ENCODE measurements around the gene SEMA3A. TPM values are rescaled to one million over a fixed set of nuclear protein-coding genes. Genes with fewer than 3 reads are reported as not detected.
A peak's percentile ranks its signal among the peaks of the same experiment; 100 is the strongest.

SEMA3A gene
- total RNA-seq, 1 experiment from 2014 or later, result 14.2 TPM

DNA sequence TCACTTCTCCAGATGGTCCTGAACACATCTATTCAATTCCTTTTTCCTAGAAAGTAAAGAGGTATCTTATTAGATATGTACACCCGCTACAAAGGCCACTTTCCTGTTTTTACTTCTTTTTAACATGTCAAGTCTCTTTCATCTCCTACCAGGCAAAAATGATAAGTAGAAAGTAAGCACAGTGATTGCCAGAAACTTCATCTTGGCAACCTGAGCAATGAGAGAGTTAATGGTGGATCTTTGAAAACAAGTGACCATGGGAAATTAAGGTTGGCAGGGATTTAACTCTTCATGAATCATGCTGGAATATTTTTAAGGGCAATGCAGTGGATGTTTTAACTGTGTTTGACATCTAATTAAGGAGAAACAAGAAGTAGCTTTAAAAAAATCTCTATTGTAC, 2.7 kb downstream of the SEMA3A start:
- ChIA-PET RAD21 (ENCODE audit: low non-redundant PET in 1 of 2, low total read pairs in 2 of 2, uncharacterized antibody in 2 of 2, unreplicated experiment in 2 of 2) (no interaction called here), CTCF (no interaction called here), POLR2A (no interaction called here)
- H3K9ac ChIP-seq (ENCODE audit: low read length), result no peak overlapping the region
- ATAC-seq (no peak), DNase-seq (ENCODE audit: low read depth, low spot score) (no peak)
- H3K4me2 ChIP-seq (ENCODE audit: low read length), result no peak overlapping the region
- no peaks in the 10 kb centered on the region; the same call in 1 of the 2 replicates for H3K79me2 ChIP-seq (ENCODE audit: insufficient read depth, low read length)
- no peaks in the 10 kb centered on the region for H3K9me2 ChIP-seq (ENCODE audit: insufficient read depth)
- H3K4me3 ChIP-seq (replicated peaks in 1 of 2; ENCODE audit: low read depth in 1 of 2, low read length in 2 of 2), result no peak overlapping the region
- H3K4me1 ChIP-seq (ENCODE audit: control insufficient read depth in 1 of 2, insufficient read depth in 2 of 2, low read length in 2 of 2), result peaks cover 12 to 50% of the 10 kb centered on the region in 2 experiments; a peak in 3 of 4 replicates
- BruUV-seq (replicated peaks), result no TSS peak
- peak overlapping the region; percentile 22 for H2AFZ ChIP-seq (ENCODE audit: low read depth, low read length, poor library complexity, severe bottlenecking)
- no peaks in the 10 kb centered on the region for H3K9me3 ChIP-seq (ENCODE audit: control insufficient read depth in 1 of 2, insufficient read depth in 1 of 2, low read depth in 1 of 2, low read length in 2 of 2)
- no peak overlapping the region for H3K27ac ChIP-seq (ENCODE audit: low read depth, low read length)
- TF ChIP-seq, protein P1, sequence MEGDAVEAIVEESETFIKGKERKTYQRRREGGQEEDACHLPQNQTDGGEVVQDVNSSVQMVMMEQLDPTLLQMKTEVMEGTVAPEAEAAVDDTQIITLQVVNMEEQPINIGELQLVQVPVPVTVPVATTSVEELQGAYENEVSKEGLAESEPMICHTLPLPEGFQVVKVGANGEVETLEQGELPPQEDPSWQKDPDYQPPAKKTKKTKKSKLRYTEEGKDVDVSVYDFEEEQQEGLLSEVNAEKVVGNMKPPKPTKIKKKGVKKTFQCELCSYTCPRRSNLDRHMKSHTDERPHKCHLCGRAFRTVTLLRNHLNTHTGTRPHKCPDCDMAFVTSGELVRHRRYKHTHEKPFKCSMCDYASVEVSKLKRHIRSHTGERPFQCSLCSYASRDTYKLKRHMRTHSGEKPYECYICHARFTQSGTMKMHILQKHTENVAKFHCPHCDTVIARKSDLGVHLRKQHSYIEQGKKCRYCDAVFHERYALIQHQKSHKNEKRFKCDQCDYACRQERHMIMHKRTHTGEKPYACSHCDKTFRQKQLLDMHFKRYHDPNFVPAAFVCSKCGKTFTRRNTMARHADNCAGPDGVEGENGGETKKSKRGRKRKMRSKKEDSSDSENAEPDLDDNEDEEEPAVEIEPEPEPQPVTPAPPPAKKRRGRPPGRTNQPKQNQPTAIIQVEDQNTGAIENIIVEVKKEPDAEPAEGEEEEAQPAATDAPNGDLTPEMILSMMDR (IDR thresholded peaks at IDR 0.05 in 2 of 3, conservative IDR thresholded peaks at IDR 0.05 in 1 of 3; ENCODE audit: borderline replicate concordance in 1 of 3, insufficient read depth in 1 of 3, low read depth in 2 of 3, low read length in 2 of 3), result no peak
- TF ChIP-seq ELF1 (IDR thresholded peaks at IDR 0.05; ENCODE audit: borderline replicate concordance, low read depth), result no peak
- TF ChIP-seq, protein P2, sequence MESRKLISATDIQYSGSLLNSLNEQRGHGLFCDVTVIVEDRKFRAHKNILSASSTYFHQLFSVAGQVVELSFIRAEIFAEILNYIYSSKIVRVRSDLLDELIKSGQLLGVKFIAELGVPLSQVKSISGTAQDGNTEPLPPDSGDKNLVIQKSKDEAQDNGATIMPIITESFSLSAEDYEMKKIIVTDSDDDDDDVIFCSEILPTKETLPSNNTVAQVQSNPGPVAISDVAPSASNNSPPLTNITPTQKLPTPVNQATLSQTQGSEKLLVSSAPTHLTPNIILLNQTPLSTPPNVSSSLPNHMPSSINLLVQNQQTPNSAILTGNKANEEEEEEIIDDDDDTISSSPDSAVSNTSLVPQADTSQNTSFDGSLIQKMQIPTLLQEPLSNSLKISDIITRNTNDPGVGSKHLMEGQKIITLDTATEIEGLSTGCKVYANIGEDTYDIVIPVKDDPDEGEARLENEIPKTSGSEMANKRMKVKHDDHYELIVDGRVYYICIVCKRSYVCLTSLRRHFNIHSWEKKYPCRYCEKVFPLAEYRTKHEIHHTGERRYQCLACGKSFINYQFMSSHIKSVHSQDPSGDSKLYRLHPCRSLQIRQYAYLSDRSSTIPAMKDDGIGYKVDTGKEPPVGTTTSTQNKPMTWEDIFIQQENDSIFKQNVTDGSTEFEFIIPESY (IDR thresholded peaks at IDR 0.05; ENCODE audit: extremely low read depth, insufficient replicate concordance, low read length), result no peak
- no peak for TF ChIP-seq POLR2A (IDR thresholded peaks at IDR 0.05; ENCODE audit: borderline replicate concordance, extremely low read depth, insufficient read depth, insufficient read length)
- TF ChIP-seq CEBPB (IDR thresholded peaks at IDR 0.05; ENCODE audit: low read depth), result no peak
- no peak for TF ChIP-seq POLR2AphosphoS5 (IDR thresholded peaks at IDR 0.05; ENCODE audit: low read depth, low read length)
- no peak for TF ChIP-seq TCF7L2 (IDR thresholded peaks at IDR 0.05; ENCODE audit: borderline replicate concordance, extremely low read depth, insufficient read depth, insufficient read length)
- TF ChIP-seq FOSL1 (IDR thresholded peaks at IDR 0.05; ENCODE audit: low read depth), result no peak
- TF ChIP-seq EZH2 (IDR thresholded peaks at IDR 0.05), result no peak
- TF ChIP-seq ZNF274 (IDR thresholded peaks at IDR 0.05; ENCODE audit: low read depth, low read length), result no peak
- no peak for TF ChIP-seq YY1 (IDR thresholded peaks at IDR 0.05; ENCODE audit: extremely low read depth, insufficient replicate concordance, low read depth, low read length)
- no peak for TF ChIP-seq ATF3 (IDR thresholded peaks at IDR 0.05)
- no peak for TF ChIP-seq SP1 (IDR thresholded peaks at IDR 0.05; ENCODE audit: low read depth)
- TF ChIP-seq CBX3 (IDR thresholded peaks at IDR 0.05; ENCODE audit: low read depth), result no peak
- intact Hi-C loops (cut with micrococcal nuclease), result no loop called here
- no peaks in the 10 kb centered on the region for H4K20me1 ChIP-seq (ENCODE audit: insufficient read depth)
- no peaks in the 10 kb centered on the region for H3K36me3 ChIP-seq (ENCODE audit: control insufficient read depth in 1 of 2, insufficient read depth in 2 of 2, low read length in 2 of 2)
- H3K27me3 ChIP-seq (ENCODE audit: insufficient read depth, low read length), result no peaks in the 10 kb centered on the region
